ENCODE results near the gene DNASE2. TPM values are rescaled to one million over a fixed set of nuclear protein-coding genes. Genes with fewer than 3 reads are reported as not detected.

The DNASE2 gene
- total and polyA plus RNA-seq, 2 of the 8 experiments (the other 6 are each of a cell fraction or from before 2014, with no cell fraction given) = 33.2 to 48.2 TPM

DNA sequence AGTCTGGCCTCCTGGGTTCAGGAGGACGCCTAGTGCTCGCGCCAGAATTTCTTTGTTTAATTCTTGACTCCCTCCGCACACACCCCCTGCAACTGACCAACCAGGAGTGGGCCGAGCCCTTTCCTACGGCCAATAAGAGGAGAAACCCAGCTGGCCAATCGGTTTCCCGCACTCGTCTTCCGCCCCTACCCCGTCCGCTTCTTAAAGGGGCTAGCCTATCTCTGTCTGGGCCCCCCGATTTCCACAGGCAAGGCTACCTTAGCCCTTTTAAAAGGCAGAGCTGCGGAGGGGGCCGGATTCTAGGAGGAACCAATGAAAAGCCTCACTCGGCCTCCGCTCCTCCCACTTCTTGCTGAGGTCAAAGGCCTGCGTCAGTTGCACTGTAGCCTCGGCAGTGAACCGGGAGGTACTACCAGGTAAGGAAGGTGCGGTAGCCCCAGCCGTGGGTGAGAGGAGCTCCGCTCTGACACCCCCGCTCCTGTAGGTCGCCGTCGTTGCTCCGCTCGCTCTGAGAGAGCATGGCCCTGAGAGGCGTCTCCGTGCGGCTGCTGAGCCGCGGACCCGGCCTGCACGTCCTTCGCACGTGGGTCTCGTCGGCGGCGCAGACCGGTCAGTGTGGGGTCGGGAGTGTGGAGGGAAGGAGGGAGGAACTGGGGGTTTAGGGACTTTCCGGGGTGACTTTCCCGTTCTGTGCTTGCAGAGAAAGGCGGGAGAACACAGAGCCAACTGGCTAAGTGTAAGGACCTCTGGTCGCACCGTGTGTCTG, 9.7 kb upstream of the DNASE2 start, which contains the start of gene GCDH (continued):
- TF ChIP-seq SIRT6 (IDR thresholded peaks at IDR 0.05; ENCODE audit: low read length) = no peak
- TF ChIP-seq SAP30 (IDR thresholded peaks at IDR 0.05; ENCODE audit: insufficient read depth, insufficient replicate concordance, low read length) = peak; percentile 88
- TF ChIP-seq CHD1 (IDR thresholded peaks at IDR 0.05; ENCODE audit: low read depth, low read length) = no peak
- TF ChIP-seq RAD21 (IDR thresholded peaks at IDR 0.05 in 1 of 2, conservative IDR thresholded peaks at IDR 0.05 in 1 of 2; ENCODE audit: low read depth in 2 of 2, low read length in 2 of 2) = no peak
- peak; percentile 54 for TF ChIP-seq KDM4A (IDR thresholded peaks at IDR 0.05; ENCODE audit: low read depth, low read length, severe bottlenecking)
- peak; percentile 96 for TF ChIP-seq SP1 (IDR thresholded peaks at IDR 0.05; ENCODE audit: low read depth, low read length)
- no peak for TF ChIP-seq RBBP5 (IDR thresholded peaks at IDR 0.05; ENCODE audit: borderline replicate concordance, low read depth, low read length)
- 0 out of 2 replicates have a peak, but pooled peaks have one; percentile 16 for TF ChIP-seq ATF3 (IDR thresholded peaks at IDR 0.05; ENCODE audit: insufficient read depth, low read depth, low read length)
- no peak for TF ChIP-seq GTF2F1 (IDR thresholded peaks at IDR 0.05; ENCODE audit: borderline replicate concordance, low read depth, low read length)
- no peak for TF ChIP-seq ASH2L (IDR thresholded peaks at IDR 0.05; ENCODE audit: low read length)
- TF ChIP-seq SIX5 (IDR thresholded peaks at IDR 0.05; ENCODE audit: low read depth, low read length) = no peak
- TF ChIP-seq SP4 (IDR thresholded peaks at IDR 0.05; ENCODE audit: low read length) = peak; percentile 89
- TF ChIP-seq ZNF274 (IDR thresholded peaks at IDR 0.05; ENCODE audit: borderline replicate concordance, extremely low read depth, low read length) = no peak
- no peak for TF ChIP-seq YY1 (IDR thresholded peaks at IDR 0.05; ENCODE audit: low read depth, low read length)
- peak; percentile 27; the same call in 1 of the 2 replicates for TF ChIP-seq CHD2 (IDR thresholded peaks at IDR 0.05; ENCODE audit: low read length)
- no peak for TF ChIP-seq RNF2 (IDR thresholded peaks at IDR 0.05; ENCODE audit: borderline replicate concordance, low read depth, low read length, missing control alignments, poor library complexity, severe bottlenecking)
- no peak for TF ChIP-seq USF2 (IDR thresholded peaks at IDR 0.05; ENCODE audit: low read length)
- TF ChIP-seq SP2 (IDR thresholded peaks at IDR 0.05; ENCODE audit: low read length) = no peak; the same call in 1 of the 2 replicates
- no peak for TF ChIP-seq SUZ12 (IDR thresholded peaks at IDR 0.05; ENCODE audit: low read length)
- no peak for TF ChIP-seq BRCA1 (IDR thresholded peaks at IDR 0.05; ENCODE audit: low read depth, low read length)
- no peak for TF ChIP-seq POU5F1 (IDR thresholded peaks at IDR 0.05; ENCODE audit: low read depth, low read length)
- peak; percentile 79 for TF ChIP-seq PHF8 (conservative IDR thresholded peaks at IDR 0.05; ENCODE audit: low read depth, low read length)
- no peak for TF ChIP-seq HDAC6 (IDR thresholded peaks at IDR 0.05; ENCODE audit: low read depth, low read length)

All from H1 (cell line).